Keratinocyte (primary cell): Measurements from ENCODE around the gene CFAP57. TPM values are rescaled to one million over a fixed set of nuclear protein-coding genes. Genes with fewer than 3 reads are reported as not detected.

ENCODE experiments used
- DNase-seq: peaks from one replicate; pipeline ENCODE4 v3.0.0-alpha.2; 2011; ENCODE audit warnings: low read depth, missing footprints, low spot score
- FAIRE-seq: peaks from 2 replicates; lab custom pipeline; 2011; peaks lifted over from hg19 to GRCh38; lab: Jason Lieb, UNC
- H2AFZ ChIP-seq: 2 replicates; pipeline ENCODE4 v1.6.0; 2012; ENCODE audit warnings: low read length, control low read depth, inconsistent platforms; ENCODE audit not compliant: control insufficient read depth
- H3K27ac ChIP-seq: 2 replicates; pipeline ENCODE4 v1.5.1; 2011; ENCODE audit warnings: low read length; ENCODE audit not compliant: control insufficient read depth, insufficient read depth
- H3K27me3 ChIP-seq: 3 replicates; pipeline ENCODE4 v1.6.0; 2011; ENCODE audit warnings: low read length; ENCODE audit not compliant: control insufficient read depth, insufficient read depth; ENCODE audit errors: extremely low read depth
- H3K36me3 ChIP-seq, 2 experiments: 2 replicates in 1 of 2; 3 replicates in 1 of 2; pipeline ENCODE4 v1.5.1; 2011; ENCODE audit warnings: low read length in 2 of 2, mild to moderate bottlenecking in 1 of 2; ENCODE audit not compliant: control insufficient read depth in 2 of 2, insufficient read depth in 2 of 2; ENCODE audit errors: extremely low read depth in 1 of 2
- H3K4me1 ChIP-seq: 3 replicates; pipeline ENCODE4 v1.5.1; 2011; ENCODE audit warnings: low read length; ENCODE audit not compliant: control insufficient read depth, insufficient read depth; ENCODE audit errors: extremely low read depth
- H3K4me2 ChIP-seq: 3 replicates; pipeline ENCODE4 v1.6.0; 2011; ENCODE audit warnings: low read depth, low read length; ENCODE audit not compliant: control insufficient read depth, insufficient read depth; ENCODE audit errors: extremely low read depth
- H3K4me3 ChIP-seq, 3 experiments: fragments of 200-600 bp in 1 of 3; sonication (generic) in 1 of 3; 2 replicates in 2 of 3; 3 replicates in 1 of 3; pipeline ENCODE4 v1.5.1; 2011 to 2016; ENCODE audit warnings: low read length in 3 of 3, mild to moderate bottlenecking in 3 of 3, control low read depth in 2 of 3, inconsistent platforms in 1 of 3, low read depth in 1 of 3, mixed read lengths in 1 of 3, mixed run types in 1 of 3, moderate library complexity in 1 of 3; ENCODE audit not compliant: control insufficient read depth in 2 of 3, insufficient read depth in 2 of 3; ENCODE audit errors: extremely low read depth in 1 of 3
- H3K79me2 ChIP-seq: 2 replicates; pipeline ENCODE4 v1.6.0; 2012; ENCODE audit warnings: low read length; ENCODE audit not compliant: control insufficient read depth, insufficient read depth
- H3K9ac ChIP-seq: 3 replicates; pipeline ENCODE4 v1.6.0; 2011; ENCODE audit warnings: low read length; ENCODE audit not compliant: control insufficient read depth, insufficient read depth; ENCODE audit errors: extremely low read depth
- H3K9me1 ChIP-seq: 3 replicates; pipeline ENCODE4 v1.6.0; 2011; ENCODE audit warnings: low read length; ENCODE audit not compliant: control insufficient read depth, insufficient read depth; ENCODE audit errors: extremely low read depth
- H3K9me3 ChIP-seq: 2 replicates; pipeline ENCODE4 v1.5.1; 2012; ENCODE audit warnings: low read depth, low read length; ENCODE audit not compliant: control insufficient read depth
- H4K20me1 ChIP-seq: 3 replicates; pipeline ENCODE4 v1.6.0; 2011; ENCODE audit warnings: low read length; ENCODE audit not compliant: control insufficient read depth, insufficient read depth; ENCODE audit errors: extremely low read depth
- EZH2 ChIP-seq: IDR thresholded peaks from one replicate; pipeline ENCODE4 v1.6.1; 2012; ENCODE audit warnings: inconsistent platforms, mild to moderate bottlenecking, low read length, moderate library complexity
- dilution Hi-C: fragments of 300-500 bp; cut with MboI; formaldehyde crosslinking; loops from one replicate; pipeline ENCODE4 v1.7.0; 2020; ENCODE audit warnings: low sequenced_read_pairs; ENCODE audit not compliant: extremely low pct_ligation_motif_present
- polyA minus RNA-seq, 3 experiments: library from RNA; depleted of rRNA, polyadenylated mRNA; stranded (reverse); fragments of >200 nt; gene quantifications; 1 replicate in 1 of 3; 2 replicates in 1 of 3; 3 replicates in 1 of 3; pipeline ENCODE4 v1.2.3, GENCODE V29; 2011
- polyA plus RNA-seq, 5 experiments: library from polyadenylated mRNA; depleted of rRNA in 3 of 5; stranded (reverse) in 3 of 5; stranded (forward) in 1 of 5; unstranded in 1 of 5; fragments of >200 nt; gene quantifications; 1 replicate in 1 of 5; 2 replicates in 3 of 5; 3 replicates in 1 of 5; pipeline versions ENCODE4 v1.2.1 to v1.2.3, GENCODE V29; 2011 to 2012; ENCODE audit warnings: missing spikeins in 2 of 5, low read depth in 1 of 5, low replicate concordance in 1 of 5
- TF ChIP-seq, protein P1 (sequence below), 3 experiments: IDR thresholded peaks in 1 of 3; conservative IDR thresholded peaks in 1 of 3; optimal IDR thresholded peaks in 1 of 3; 2 replicates in 2 of 3; 3 replicates in 1 of 3; pipeline versions ENCODE3 to v1.5.1; 2011; ENCODE audit warnings: low read length in 3 of 3, mild to moderate bottlenecking in 3 of 3, moderate library complexity in 2 of 3, control low read depth in 1 of 3, inconsistent platforms in 1 of 3; ENCODE audit not compliant: insufficient read depth in 2 of 3; ENCODE audit errors: extremely low read depth in 1 of 3

The CFAP57 gene
- 0.24 to 0.39 TPM (median 0.32 TPM) in 3 replicates for polyA plus RNA-seq
- 0.37 TPM for polyA plus RNA-seq (2011; ENCODE audit: low read depth)
- polyA plus RNA-seq (2011; cell fraction: cytosol; rRNA removed), result 0.16 and 0.22 TPM in 2 replicates
- polyA plus RNA-seq (2011; cell fraction: nucleus; rRNA removed), result 0.43 and 0.45 TPM in 2 replicates
- 0.13 and 0.22 TPM in 2 replicates for polyA plus RNA-seq (2012; ENCODE audit: low replicate concordance)
- 0.10 to 0.22 TPM in 2 of 3 replicates, not detected in the other for polyA minus RNA-seq
- not detected for polyA minus RNA-seq (2011; cell fraction: cytosol; rRNA and poly(A)+ RNA removed)
- 0.53 and 0.78 TPM in 2 replicates for polyA minus RNA-seq (2011; cell fraction: nucleus; rRNA and poly(A)+ RNA removed)

DNA sequence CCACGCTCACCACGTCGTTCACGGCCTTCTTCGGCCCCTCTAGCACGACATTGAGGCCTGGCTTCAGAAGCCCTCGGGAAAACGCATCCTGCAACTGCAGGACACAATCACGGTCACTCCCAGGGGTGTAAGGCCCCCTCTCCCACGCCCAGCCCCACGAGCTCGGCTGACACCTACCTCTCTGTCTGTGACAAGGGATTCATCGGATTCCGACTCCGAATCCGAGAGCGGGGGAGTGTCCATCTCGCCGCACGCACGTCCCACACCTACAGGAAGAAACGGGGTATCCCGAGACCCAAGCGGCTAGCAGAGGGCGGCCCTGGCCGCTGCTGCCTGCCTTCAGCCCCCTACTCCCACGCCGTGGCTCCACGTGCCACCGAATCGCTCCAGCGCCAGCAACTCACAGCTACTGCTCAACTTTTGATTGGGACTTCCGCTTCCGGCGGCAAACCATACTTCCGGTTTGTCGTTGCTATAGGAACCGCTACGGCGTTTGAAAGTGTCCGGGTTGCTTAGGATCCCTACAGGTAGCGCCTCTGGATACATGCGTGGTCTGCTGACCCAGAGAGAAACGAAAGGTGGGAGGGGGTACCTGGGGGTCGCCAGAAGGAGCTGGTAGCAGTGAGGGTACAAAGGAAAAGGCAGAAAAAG is at the start of gene CFAP57, which contains the start of gene EBNA1BP2:
CFAP57 (plus strand) TSS at position 455 of the 651 bp plus-strand sequence. CDS start 424 bp downstream, outside the sequence.
EBNA1BP2 (minus strand) TSS at position 415 of the 651 bp plus-strand sequence; CDS start at position 243, 172 bp downstream.
- dilution Hi-C loops, result no loop called here
- no peaks in the 10 kb centered on the region for H3K9me3 ChIP-seq
- peak within 1 kb of the TSS; percentile 95 for H3K9ac ChIP-seq
- DNase-seq (peak; percentile 70), FAIRE-seq (peak; percentile 57)
- no peaks in the 10 kb centered on the region for H3K27me3 ChIP-seq
- H3K36me3 ChIP-seq, result peaks cover 13 to 30% of the 10 kb centered on the region in 2 experiments
- TF ChIP-seq, protein P1, sequence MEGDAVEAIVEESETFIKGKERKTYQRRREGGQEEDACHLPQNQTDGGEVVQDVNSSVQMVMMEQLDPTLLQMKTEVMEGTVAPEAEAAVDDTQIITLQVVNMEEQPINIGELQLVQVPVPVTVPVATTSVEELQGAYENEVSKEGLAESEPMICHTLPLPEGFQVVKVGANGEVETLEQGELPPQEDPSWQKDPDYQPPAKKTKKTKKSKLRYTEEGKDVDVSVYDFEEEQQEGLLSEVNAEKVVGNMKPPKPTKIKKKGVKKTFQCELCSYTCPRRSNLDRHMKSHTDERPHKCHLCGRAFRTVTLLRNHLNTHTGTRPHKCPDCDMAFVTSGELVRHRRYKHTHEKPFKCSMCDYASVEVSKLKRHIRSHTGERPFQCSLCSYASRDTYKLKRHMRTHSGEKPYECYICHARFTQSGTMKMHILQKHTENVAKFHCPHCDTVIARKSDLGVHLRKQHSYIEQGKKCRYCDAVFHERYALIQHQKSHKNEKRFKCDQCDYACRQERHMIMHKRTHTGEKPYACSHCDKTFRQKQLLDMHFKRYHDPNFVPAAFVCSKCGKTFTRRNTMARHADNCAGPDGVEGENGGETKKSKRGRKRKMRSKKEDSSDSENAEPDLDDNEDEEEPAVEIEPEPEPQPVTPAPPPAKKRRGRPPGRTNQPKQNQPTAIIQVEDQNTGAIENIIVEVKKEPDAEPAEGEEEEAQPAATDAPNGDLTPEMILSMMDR (optimal IDR thresholded peaks at IDR 0.05 in 1 of 3, IDR thresholded peaks at IDR 0.05 in 1 of 3, conservative IDR thresholded peaks at IDR 0.05 in 1 of 3; ENCODE audit: extremely low read depth in 1 of 3, insufficient read depth in 2 of 3, low read length in 3 of 3), result no peak
- no peak for TF ChIP-seq EZH2
- peak within 1 kb of the TSS; percentile 84 for H3K4me2 ChIP-seq
- H3K4me1 ChIP-seq, result peaks cover 10% of the 10 kb centered on the region
- H2AFZ ChIP-seq, result peak within 1 kb of the TSS; percentile 95
- peaks cover 5% of the 10 kb centered on the region for H4K20me1 ChIP-seq
- H3K79me2 ChIP-seq, result peaks cover 35% of the 10 kb centered on the region
- H3K4me3 ChIP-seq, result peak within 1 kb of the TSS; percentile 79 to 98 (median 96)
- no peaks in the 10 kb centered on the region for H3K9me1 ChIP-seq
- peak within 1 kb of the TSS; percentile 81 for H3K27ac ChIP-seq

DNA sequence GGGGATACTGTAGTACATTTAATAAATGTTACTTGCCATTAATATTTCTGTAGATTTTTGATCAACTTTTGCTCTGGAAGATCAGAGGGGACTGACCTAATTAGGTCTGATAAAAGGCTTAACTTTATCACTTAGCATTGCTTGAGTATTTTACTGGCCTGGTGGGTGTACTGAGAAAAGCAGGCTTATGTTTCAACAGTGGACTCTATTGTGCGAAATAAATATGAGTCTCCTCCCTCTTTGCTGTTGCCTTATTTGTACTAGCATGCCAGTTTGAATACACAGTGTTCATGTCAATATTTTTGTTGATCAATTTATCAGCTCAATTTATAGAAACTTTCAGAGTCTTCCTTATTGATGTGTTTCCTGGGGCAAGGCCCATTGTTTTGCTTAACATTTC is 49.1 kb upstream of the CFAP57 start:
- Histone ChIP-seq H3K36me3 (no peaks in the 10 kb centered on the region), H3K4me3 (no peak overlapping the region), H3K4me1 (peaks cover 16% of the 10 kb centered on the region), H3K79me2 (no peaks in the 10 kb centered on the region), H3K27ac (no peak overlapping the region), H3K9me1 (no peaks in the 10 kb centered on the region), H4K20me1 (no peaks in the 10 kb centered on the region), H2AFZ (no peak overlapping the region), H3K9me3 (no peaks in the 10 kb centered on the region), H3K4me2 (peak overlapping the region; percentile 39), H3K9ac (no peak overlapping the region), H3K27me3 (no peaks in the 10 kb centered on the region)
- FAIRE-seq (peak; percentile 44), DNase-seq (no peak)
- no peak for TF ChIP-seq EZH2
- TF ChIP-seq, protein P1 (optimal IDR thresholded peaks at IDR 0.05 in 1 of 3, IDR thresholded peaks at IDR 0.05 in 1 of 3, conservative IDR thresholded peaks at IDR 0.05 in 1 of 3; ENCODE audit: extremely low read depth in 1 of 3, insufficient read depth in 2 of 3, low read length in 3 of 3), result no peak
- dilution Hi-C loops, result no loop called here
